Measurements from ENCODE around the gene EOLA1.
A peak's percentile ranks its signal among the peaks of the same experiment; 100 is the strongest.
"Not testable (repeated sequence)": the region's sequence is repeated elsewhere in the genome, so short reads cannot be mapped to it uniquely, and the experiment has no call there.

Gene EOLA1

GRCh38 chrX:149540621-149541520, at the start of gene EOLA1:
Gene EOLA1 (plus strand): TSS chrX:149541012. CDS start chrX:149545631, 4,619 bp downstream.
- DNase-seq: peak; percentile 95

GRCh38 chrX:149491812-149492211, 49.0 kb upstream of the EOLA1 start:
- DNase-seq: no peak

- DNase-seq: no peak
These were observed 46.9 kb upstream of the EOLA1 start for GRCh38 chrX:149493567-149494562.

- DNase-seq: no peak
These were observed 45.8 kb upstream of the EOLA1 start for GRCh38 chrX:149494844-149495565.

DNA sequence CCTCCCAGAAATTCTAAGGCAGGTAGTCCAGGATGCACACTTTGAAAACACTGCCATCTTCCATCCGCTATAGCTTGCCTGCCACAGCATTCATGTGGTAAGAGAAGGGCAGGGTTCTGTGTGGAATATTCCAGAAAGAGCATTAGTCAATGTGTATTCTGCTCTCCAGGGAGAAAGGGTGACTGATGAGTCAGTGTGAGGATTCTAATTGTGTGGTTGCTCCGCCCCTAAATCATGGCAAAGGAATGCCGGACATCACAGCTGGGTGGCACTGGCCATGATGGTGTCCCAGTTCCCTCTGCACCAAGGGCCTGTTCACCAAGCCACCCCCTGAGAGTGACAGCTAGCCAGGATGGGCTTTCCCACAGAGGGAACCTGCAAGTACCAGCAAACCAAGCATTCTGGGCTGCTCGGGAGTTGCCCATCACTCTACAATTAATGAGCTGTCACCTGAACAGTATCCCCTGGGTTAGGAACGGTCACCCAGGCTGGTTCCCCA, 45.2 kb upstream of the EOLA1 start:
- DNase-seq: no peak

DNA sequence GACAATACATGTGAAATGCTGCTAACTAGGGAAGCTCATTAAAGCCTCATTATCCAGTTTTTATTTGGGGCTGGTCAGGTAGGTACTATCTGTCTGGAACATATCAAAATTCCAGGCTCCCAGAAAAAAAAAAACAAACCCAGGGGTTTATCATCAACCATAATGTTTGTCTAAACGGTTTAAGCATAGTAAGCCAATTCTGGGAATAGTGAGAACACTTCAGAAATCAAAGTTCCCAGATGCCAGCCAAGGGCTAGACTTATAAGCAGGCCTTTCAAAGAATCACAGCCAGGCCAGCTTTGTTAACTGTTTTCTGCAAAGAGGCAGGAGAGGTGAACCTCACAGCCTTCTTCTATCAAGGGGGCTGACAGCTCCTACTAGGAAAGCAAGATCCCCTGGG, 43.8 kb upstream of the EOLA1 start:
- DNase-seq: no peak

DNA sequence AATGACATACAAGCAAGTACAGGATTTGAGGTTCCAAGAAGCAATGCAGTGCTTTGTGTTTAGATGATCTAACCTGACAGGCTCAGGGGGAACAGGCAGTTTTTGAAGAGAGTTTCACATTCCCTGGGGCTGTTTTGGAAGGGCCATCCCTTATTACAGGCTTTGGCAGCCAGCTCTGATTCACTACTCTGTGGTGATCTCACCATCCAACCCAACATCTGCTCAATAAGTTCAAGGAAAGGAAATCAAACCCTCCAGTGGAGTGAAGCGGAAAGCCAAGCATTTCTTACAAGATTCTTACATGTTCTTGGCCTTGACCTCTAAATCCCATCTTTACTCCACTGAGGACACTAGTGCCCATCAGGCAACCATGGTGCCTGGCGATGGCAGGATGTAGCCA, 43.2 kb upstream of the EOLA1 start:
- DNase-seq: no peak

DNA sequence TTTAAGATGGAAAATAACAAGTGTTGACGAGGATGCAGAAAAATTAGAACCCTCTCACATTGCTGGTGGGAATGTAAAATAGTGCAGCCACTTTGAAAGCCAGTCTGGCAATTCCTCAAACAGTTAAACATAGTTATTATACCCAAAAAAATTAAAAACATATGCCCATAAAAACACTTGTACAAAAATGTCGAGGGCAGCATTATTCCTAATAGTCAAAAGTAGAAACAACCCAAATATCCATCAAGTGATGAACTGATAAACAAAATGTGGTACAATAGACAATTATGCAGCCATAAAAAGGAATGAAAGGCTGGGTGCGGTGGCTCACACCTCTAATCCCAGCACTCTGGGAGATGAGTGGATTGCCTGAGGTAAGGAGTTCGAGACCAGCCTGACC, 42.0 kb upstream of the EOLA1 start:
- no peak for DNase-seq

DNA sequence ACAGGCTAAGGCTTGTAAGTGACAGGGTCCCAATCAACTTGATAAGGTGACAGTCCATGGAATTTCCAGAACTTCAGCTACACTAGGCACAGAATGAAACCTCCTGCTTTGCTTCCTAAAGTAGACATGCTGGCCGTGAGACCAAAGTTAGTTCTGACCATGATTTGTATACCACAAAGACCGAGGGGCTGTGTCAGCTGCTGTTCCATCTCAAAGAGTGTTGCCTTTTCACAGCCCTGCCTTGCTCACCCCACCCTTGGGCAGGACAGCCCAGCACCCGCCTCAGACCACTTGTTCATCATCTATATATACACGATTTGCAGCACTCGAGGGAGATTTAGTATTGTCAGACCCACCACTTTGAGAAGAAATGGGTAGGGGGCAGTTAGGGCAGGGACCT, 41.0 kb upstream of the EOLA1 start:
- no peak for DNase-seq

- not testable (repeated sequence) for DNase-seq
These were observed 37.9 kb upstream of the EOLA1 start for GRCh38 chrX:149502923-149503322.

GRCh38 chrX:149503446-149503845, 37.4 kb upstream of the EOLA1 start:
- DNase-seq: not testable (repeated sequence)

GRCh38 chrX:149504226-149504914, 36.4 kb upstream of the EOLA1 start:
- DNase-seq: peak; percentile 12

GRCh38 chrX:149504915-149505651, 35.7 kb upstream of the EOLA1 start, which contains the start of gene IDS:
Gene IDS (minus strand): TSS chrX:149505306. CDS start chrX:149505137, 169 bp downstream.
- peak; percentile 90 for DNase-seq

GRCh38 chrX:149505671-149506070, 35.1 kb upstream of the EOLA1 start:
- DNase-seq: no peak

- DNase-seq: no peak
These were observed 34.5 kb upstream of the EOLA1 start for GRCh38 chrX:149506349-149506748.

- DNase-seq: no peak
These were observed 32.3 kb upstream of the EOLA1 start for GRCh38 chrX:149508467-149508866.

GRCh38 chrX:149510386-149510785, 30.4 kb upstream of the EOLA1 start:
- no peak for DNase-seq

GRCh38 chrX:149511081-149511480, 29.7 kb upstream of the EOLA1 start:
- DNase-seq: no peak

GRCh38 chrX:149512225-149512885, 28.5 kb upstream of the EOLA1 start:
- DNase-seq: peak; percentile 35

DNA sequence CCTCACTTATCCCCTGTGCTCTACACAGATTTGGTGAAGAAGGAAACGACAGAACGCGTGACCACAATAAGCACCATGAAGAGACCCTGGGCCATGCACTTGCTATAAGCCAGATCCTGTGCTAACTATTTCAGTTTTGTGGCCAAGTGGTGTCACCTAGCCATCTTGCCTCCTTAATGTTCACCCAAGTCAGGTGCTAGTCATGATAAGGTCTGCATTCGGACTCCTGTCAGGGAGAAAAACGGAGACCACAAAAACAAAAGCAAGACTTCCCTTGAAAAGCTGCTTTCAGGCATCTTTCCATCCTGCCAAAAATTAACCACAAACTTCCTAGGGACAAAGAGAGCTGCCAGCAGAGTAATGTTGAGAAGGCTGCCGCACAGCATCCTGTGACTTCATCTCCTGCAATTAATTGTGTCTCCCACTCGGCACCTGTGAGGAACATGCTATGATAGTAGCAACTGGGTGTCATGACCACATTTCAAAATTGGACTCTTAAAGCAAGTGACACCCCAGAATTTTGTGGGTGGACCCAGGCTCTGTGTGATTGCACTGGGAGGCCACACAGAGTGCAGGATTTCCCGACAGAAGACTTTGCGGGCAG, 26.9 kb upstream of the EOLA1 start:
- DNase-seq: no peak

Data from NCI-H345 (cell line).